Measurements from ENCODE around the gene ZNF664. TPM values are rescaled to one million over a fixed set of nuclear protein-coding genes. Genes with fewer than 3 reads are reported as not detected.

ZNF664 gene
- total RNA-seq, 1 donor from 2014 or later = 67.6 TPM

- no peak overlapping the region for H2AFZ ChIP-seq (ENCODE audit: low read depth, low read length)
- no peak overlapping the region for H3K4me2 ChIP-seq (ENCODE audit: low read length)
- TF ChIP-seq CTCF (IDR thresholded peaks at IDR 0.05; ENCODE audit: insufficient read depth, low read depth, low read length) (no peak), EZH2 (IDR thresholded peaks at IDR 0.05; ENCODE audit: insufficient read depth, low read length) (no peak)
- no peaks in the 10 kb centered on the region for H3K79me2 ChIP-seq (ENCODE audit: insufficient read depth, low read length)
- no peak for DNase-seq (ENCODE audit: low read depth)
- Mint-ChIP-seq H3K9me3 (ENCODE audit: unreplicated experiment) (peaks cover 2% of the 10 kb centered on the region), H3K4me1 (ENCODE audit: low read depth, unreplicated experiment) (no peaks in the 10 kb centered on the region), H3K27me3 (ENCODE audit: low read depth, unreplicated experiment) (no peaks in the 10 kb centered on the region), H3K27ac (ENCODE audit: unreplicated experiment) (no peak overlapping the region), H3K4me3 (ENCODE audit: unreplicated experiment) (no peak overlapping the region), H3K36me3 (ENCODE audit: low read depth, unreplicated experiment) (peaks cover 4% of the 10 kb centered on the region)
- no peaks in the 10 kb centered on the region for H3K36me3 ChIP-seq (ENCODE audit: insufficient read depth, low read length)
- H3K4me3 ChIP-seq (ENCODE audit: insufficient read depth, low read depth, low read length) = no peak overlapping the region
- no peaks in the 10 kb centered on the region for H3K27me3 ChIP-seq (ENCODE audit: insufficient read depth, low read length)
- no peaks in the 10 kb centered on the region for H3K4me1 ChIP-seq (ENCODE audit: insufficient read depth, low read length)
- no peak overlapping the region for H3K27ac ChIP-seq (ENCODE audit: low read depth, low read length)
- no peak overlapping the region for H3K9ac ChIP-seq (ENCODE audit: low read length)
- H4K20me1 ChIP-seq (ENCODE audit: insufficient read depth, low read length) = no peaks in the 10 kb centered on the region
- no peaks in the 10 kb centered on the region for H3K9me3 ChIP-seq (ENCODE audit: insufficient read depth, low read depth, low read length)
- FAIRE-seq = no peak
Measured at GRCh38 chr12:124019115-124019514, 46.1 kb downstream of the ZNF664 start.

- Histone ChIP-seq H3K79me2 (ENCODE audit: insufficient read depth, low read length) (no peaks in the 10 kb centered on the region), H3K9ac (ENCODE audit: low read length) (no peak overlapping the region), H3K9me3 (ENCODE audit: insufficient read depth, low read depth, low read length) (no peaks in the 10 kb centered on the region), H3K36me3 (ENCODE audit: insufficient read depth, low read length) (no peaks in the 10 kb centered on the region), H3K27ac (ENCODE audit: low read depth, low read length) (no peak overlapping the region), H3K4me2 (ENCODE audit: low read length) (no peak overlapping the region), H3K4me1 (ENCODE audit: insufficient read depth, low read length) (peaks cover 8% of the 10 kb centered on the region), H3K4me3 (ENCODE audit: insufficient read depth, low read depth, low read length) (no peak overlapping the region), H4K20me1 (ENCODE audit: insufficient read depth, low read length) (no peaks in the 10 kb centered on the region), H2AFZ (ENCODE audit: low read depth, low read length) (no peak overlapping the region), H3K27me3 (ENCODE audit: insufficient read depth, low read length) (no peaks in the 10 kb centered on the region)
- no peak for FAIRE-seq
- Mint-ChIP-seq H3K36me3 (ENCODE audit: low read depth, unreplicated experiment) (peaks cover 2% of the 10 kb centered on the region), H3K9me3 (ENCODE audit: unreplicated experiment) (peaks cover 2% of the 10 kb centered on the region), H3K4me3 (ENCODE audit: unreplicated experiment) (no peak overlapping the region), H3K27ac (ENCODE audit: unreplicated experiment) (no peak overlapping the region), H3K27me3 (ENCODE audit: low read depth, unreplicated experiment) (no peaks in the 10 kb centered on the region), H3K4me1 (ENCODE audit: low read depth, unreplicated experiment) (peaks cover 2% of the 10 kb centered on the region)
- no peak for TF ChIP-seq EZH2 (IDR thresholded peaks at IDR 0.05; ENCODE audit: insufficient read depth, low read length)
- TF ChIP-seq CTCF (IDR thresholded peaks at IDR 0.05; ENCODE audit: insufficient read depth, low read depth, low read length) = no peak
- DNase-seq (ENCODE audit: low read depth) = no peak
Measured at GRCh38 chr12:124020514-124020949, 47.5 kb downstream of the ZNF664 start.

GRCh38 chr12:124021007-124021406 lies 48.0 kb downstream of the ZNF664 start:
- Histone ChIP-seq H4K20me1 (ENCODE audit: insufficient read depth, low read length) (no peaks in the 10 kb centered on the region), H3K4me2 (ENCODE audit: low read length) (no peak overlapping the region), H3K9me3 (ENCODE audit: insufficient read depth, low read depth, low read length) (no peaks in the 10 kb centered on the region), H3K4me1 (ENCODE audit: insufficient read depth, low read length) (peaks cover 8% of the 10 kb centered on the region), H3K4me3 (ENCODE audit: insufficient read depth, low read depth, low read length) (no peak overlapping the region), H3K27ac (ENCODE audit: low read depth, low read length) (no peak overlapping the region), H3K27me3 (ENCODE audit: insufficient read depth, low read length) (no peaks in the 10 kb centered on the region), H3K9ac (ENCODE audit: low read length) (no peak overlapping the region), H3K79me2 (ENCODE audit: insufficient read depth, low read length) (no peaks in the 10 kb centered on the region), H3K36me3 (ENCODE audit: insufficient read depth, low read length) (no peaks in the 10 kb centered on the region), H2AFZ (ENCODE audit: low read depth, low read length) (no peak overlapping the region)
- Mint-ChIP-seq H3K9me3 (ENCODE audit: unreplicated experiment) (peaks cover 2% of the 10 kb centered on the region), H3K27me3 (ENCODE audit: low read depth, unreplicated experiment) (no peaks in the 10 kb centered on the region), H3K4me3 (ENCODE audit: unreplicated experiment) (no peak overlapping the region), H3K36me3 (ENCODE audit: low read depth, unreplicated experiment) (peaks cover 2% of the 10 kb centered on the region), H3K4me1 (ENCODE audit: low read depth, unreplicated experiment) (peaks cover 2% of the 10 kb centered on the region), H3K27ac (ENCODE audit: unreplicated experiment) (no peak overlapping the region)
- TF ChIP-seq EZH2 (IDR thresholded peaks at IDR 0.05; ENCODE audit: insufficient read depth, low read length) (no peak), CTCF (IDR thresholded peaks at IDR 0.05; ENCODE audit: insufficient read depth, low read depth, low read length) (no peak)
- FAIRE-seq (no peak), DNase-seq (ENCODE audit: low read depth) (no peak)

All from astrocyte (in vitro differentiated cells and primary cell).